Measurements from ENCODE around the gene SHC3.
"Not testable (repeated sequence)": the region's sequence is repeated elsewhere in the genome, so short reads cannot be mapped to it uniquely, and the experiment has no call there.

SHC3 gene

DNA sequence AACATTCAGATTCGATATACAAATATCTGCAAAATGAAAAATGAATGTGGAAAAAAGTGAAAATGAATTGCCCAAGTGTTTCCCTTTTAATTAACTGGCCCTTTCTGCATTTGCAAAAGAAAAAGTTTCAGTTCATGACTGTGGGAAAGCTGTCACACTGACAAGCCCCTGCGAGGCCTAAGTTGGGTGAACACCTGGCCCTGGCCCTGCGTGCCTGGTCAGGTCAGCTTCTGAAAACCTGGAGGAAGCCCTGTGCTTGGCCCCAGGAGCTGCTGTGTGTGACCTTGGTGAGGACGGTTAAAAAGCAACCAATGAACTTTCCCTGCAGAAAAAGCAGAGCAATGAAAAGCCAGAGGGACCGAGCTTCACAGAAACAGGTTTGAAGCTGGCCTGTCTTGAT is 41.0 kb upstream of the SHC3 start:
- H3K4me3 ChIP-seq (replicated peaks; ENCODE audit: low read depth, low read length), result no peak overlapping the region
- no peak for DNase-seq (ENCODE audit: extremely low read depth, low read depth)
- TF ChIP-seq, protein P1, sequence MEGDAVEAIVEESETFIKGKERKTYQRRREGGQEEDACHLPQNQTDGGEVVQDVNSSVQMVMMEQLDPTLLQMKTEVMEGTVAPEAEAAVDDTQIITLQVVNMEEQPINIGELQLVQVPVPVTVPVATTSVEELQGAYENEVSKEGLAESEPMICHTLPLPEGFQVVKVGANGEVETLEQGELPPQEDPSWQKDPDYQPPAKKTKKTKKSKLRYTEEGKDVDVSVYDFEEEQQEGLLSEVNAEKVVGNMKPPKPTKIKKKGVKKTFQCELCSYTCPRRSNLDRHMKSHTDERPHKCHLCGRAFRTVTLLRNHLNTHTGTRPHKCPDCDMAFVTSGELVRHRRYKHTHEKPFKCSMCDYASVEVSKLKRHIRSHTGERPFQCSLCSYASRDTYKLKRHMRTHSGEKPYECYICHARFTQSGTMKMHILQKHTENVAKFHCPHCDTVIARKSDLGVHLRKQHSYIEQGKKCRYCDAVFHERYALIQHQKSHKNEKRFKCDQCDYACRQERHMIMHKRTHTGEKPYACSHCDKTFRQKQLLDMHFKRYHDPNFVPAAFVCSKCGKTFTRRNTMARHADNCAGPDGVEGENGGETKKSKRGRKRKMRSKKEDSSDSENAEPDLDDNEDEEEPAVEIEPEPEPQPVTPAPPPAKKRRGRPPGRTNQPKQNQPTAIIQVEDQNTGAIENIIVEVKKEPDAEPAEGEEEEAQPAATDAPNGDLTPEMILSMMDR (IDR thresholded peaks at IDR 0.05; ENCODE audit: low read depth, low read length, missing control alignments), result no peak

DNA sequence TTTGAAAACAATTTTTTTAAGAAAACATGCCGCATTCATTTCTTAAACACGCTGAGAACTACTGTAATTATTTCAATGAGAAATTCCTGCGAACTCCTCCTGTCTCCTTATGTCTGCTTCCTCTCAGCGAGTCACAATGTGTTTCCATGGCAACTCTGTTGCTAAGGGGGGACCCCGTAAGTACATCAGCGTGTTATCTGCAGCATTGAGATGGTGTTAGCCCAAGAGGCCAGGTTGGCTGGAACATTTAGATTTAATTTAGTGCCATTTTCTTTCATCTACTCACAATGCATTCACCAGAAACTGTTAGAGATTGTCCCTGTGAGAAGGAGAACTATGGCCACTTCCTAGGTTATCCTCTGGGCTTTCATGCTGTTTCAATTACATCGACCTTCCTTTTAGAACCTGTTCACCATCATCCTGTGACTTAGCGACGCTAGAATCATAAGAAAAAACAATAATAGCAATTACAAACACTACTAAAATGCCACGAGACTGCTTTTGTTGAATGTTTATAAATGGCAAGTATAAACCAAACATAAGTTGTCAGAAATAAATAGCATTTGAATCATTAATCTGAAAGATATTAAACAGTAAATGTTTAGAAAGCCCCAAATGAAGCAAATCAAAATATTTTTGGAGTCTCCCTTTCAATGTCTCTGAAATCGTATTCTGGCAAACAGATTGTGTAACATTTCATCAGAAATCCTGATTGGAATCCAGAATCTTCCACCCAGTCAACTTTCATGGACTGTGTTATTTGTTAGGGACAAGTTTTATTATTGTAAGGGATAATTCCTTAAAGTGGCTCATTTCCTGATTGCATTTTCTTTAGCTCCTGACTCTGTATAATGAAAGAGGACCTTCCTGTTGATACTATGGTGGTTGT is 39.7 kb upstream of the SHC3 start:
- TF ChIP-seq, protein P1 (IDR thresholded peaks at IDR 0.05; ENCODE audit: low read depth, low read length, missing control alignments), result no peak
- H3K4me3 ChIP-seq (replicated peaks; ENCODE audit: low read depth, low read length), result no peak overlapping the region
- no peak for DNase-seq (ENCODE audit: extremely low read depth, low read depth)

DNA sequence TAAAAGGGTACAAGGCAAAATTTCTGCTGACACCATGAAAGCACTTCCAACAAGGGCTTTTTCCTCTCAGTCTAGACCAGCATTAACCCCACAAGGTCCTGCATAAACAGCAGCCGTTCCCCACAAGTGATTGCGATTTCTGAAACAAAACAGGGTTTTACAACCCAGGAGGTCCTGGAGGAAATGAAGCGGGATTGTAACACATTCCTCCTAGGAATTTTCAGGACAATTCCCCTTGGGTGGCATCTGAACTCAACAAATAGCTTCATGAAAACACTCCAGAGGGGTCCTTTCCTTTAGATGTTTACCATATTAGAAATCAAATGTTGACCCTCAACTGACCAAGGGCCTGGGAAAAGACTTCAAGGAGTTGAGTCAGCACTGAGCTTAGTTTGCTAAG is 36.7 kb upstream of the SHC3 start:
- H3K4me3 ChIP-seq (replicated peaks; ENCODE audit: low read depth, low read length), result no peak overlapping the region
- DNase-seq (ENCODE audit: extremely low read depth, low read depth), result no peak
- TF ChIP-seq, protein P1 (IDR thresholded peaks at IDR 0.05; ENCODE audit: low read depth, low read length, missing control alignments), result no peak

DNA sequence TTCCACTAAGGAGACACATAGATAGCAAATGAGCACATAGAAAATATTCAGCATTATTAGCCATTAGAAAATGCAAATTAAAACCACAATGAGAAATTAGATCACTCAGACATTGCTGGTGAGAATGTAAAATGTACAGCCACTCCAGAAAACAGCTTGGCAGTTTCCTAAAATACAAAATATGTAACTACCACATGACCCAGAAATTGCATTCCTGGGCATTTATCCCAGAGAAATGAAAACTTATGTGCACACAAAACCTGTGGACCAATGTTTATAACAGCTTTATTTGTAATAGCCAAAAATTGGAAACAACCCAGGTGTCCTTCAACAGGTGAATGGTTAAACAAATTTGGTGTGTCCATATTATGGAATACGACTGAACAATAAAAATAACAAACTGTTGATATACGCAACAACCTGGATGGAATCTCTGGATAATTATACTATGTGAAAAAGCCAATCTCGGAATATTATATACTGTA is 34.8 kb upstream of the SHC3 start:
- TF ChIP-seq, protein P1 (IDR thresholded peaks at IDR 0.05; ENCODE audit: low read depth, low read length, missing control alignments), result no peak
- DNase-seq (ENCODE audit: extremely low read depth, low read depth), result no peak
- H3K4me3 ChIP-seq (replicated peaks; ENCODE audit: low read depth, low read length), result no peak overlapping the region

DNA sequence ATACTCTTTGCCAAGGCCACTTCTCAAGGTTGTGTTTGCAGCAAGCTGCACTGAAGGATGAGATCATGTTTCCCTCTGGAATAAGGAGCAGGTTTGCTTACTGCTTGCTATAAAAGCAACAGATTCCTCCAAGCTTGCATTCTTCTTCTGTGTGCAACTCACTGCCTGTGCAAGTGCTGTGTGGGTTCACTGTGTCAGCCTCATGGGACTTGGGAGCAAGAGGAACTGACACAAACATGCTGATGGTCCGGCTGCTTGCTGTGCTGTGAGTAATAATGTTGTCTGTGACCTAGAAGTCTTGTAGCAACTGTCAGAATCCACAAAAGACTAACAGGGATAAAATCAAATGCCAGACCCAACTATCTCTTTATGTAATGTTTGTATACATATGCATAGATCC is 33.6 kb upstream of the SHC3 start:
- TF ChIP-seq, protein P1 (IDR thresholded peaks at IDR 0.05; ENCODE audit: low read depth, low read length, missing control alignments), result no peak
- H3K4me3 ChIP-seq (replicated peaks; ENCODE audit: low read depth, low read length), result no peak overlapping the region
- DNase-seq (ENCODE audit: extremely low read depth, low read depth), result no peak

DNA sequence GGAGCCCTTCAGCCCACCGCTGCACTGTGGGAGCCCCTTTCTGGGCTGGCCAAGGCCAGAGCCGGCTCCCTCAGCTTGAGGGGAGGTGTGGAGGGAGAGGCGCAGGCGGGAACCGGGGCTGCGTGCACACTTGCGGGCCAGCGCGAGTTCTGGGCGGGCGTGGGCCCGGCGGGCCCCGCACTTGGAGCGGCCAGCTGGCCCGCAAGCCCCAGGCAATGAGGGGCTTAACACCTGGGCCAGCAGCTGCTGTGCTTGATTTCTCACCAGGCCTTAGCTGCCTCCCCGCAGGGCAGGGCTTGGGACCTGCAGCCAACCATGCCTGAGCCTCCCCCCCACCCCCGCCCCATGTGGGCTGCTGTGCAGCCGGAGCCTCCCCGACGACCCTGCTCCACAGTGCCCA is 30.7 kb upstream of the SHC3 start:
- not testable (repeated sequence) for H3K4me3 ChIP-seq (replicated peaks; ENCODE audit: low read depth, low read length); DNase-seq (ENCODE audit: extremely low read depth, low read depth)

DNA sequence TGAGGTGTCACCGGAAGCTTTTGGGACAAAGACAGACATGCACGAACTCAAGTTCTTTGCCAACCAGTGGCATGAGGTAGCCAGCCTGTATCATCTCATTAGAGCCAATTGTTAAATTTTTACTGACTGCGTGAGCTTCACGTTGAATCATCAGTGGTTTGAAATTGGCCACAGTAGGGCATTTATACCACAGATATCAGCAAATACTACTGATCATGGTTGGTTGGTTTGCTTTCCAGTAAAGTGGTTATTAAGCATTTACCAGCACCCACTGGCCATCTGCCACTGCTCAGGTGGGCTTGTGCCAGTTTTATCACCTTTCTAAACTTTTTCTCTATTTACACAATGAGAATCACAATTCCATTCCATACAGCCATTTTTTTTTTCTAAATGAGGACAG is 28.4 kb upstream of the SHC3 start:
- TF ChIP-seq, protein P1 (IDR thresholded peaks at IDR 0.05; ENCODE audit: low read depth, low read length, missing control alignments), result no peak
- no peak overlapping the region for H3K4me3 ChIP-seq (replicated peaks; ENCODE audit: low read depth, low read length)

More for the DNA sequence above, 28.4 kb upstream of the SHC3 start:
- no peak for DNase-seq (ENCODE audit: extremely low read depth, low read depth)
